Loucy (cell line): ENCODE measurements around the gene SP4.

Experiments used
- CTCF ChIP-seq: fragments of 200-600 bp; sonication (generic); conservative IDR thresholded peaks from 2 replicates; pipeline ENCODE4 v1.5.1; 2014; ENCODE audit warnings: mild to moderate bottlenecking, antibody characterized with exemption, low read length
- EZH2phosphoT487 ChIP-seq: fragments of 200-600 bp; IDR thresholded peaks from 2 replicates; pipeline ENCODE4 v1.6.1; 2018; ENCODE audit warnings: antibody characterized with exemption, mild to moderate bottlenecking, moderate library complexity, borderline replicate concordance

GRCh38 chr7:21507627-21508343 is 79.9 kb downstream of the SP4 start:
- TF ChIP-seq CTCF (peak; percentile 81), EZH2phosphoT487 (no peak)
